ENCODE data around the gene EYA3.

The EYA3 gene

DNA sequence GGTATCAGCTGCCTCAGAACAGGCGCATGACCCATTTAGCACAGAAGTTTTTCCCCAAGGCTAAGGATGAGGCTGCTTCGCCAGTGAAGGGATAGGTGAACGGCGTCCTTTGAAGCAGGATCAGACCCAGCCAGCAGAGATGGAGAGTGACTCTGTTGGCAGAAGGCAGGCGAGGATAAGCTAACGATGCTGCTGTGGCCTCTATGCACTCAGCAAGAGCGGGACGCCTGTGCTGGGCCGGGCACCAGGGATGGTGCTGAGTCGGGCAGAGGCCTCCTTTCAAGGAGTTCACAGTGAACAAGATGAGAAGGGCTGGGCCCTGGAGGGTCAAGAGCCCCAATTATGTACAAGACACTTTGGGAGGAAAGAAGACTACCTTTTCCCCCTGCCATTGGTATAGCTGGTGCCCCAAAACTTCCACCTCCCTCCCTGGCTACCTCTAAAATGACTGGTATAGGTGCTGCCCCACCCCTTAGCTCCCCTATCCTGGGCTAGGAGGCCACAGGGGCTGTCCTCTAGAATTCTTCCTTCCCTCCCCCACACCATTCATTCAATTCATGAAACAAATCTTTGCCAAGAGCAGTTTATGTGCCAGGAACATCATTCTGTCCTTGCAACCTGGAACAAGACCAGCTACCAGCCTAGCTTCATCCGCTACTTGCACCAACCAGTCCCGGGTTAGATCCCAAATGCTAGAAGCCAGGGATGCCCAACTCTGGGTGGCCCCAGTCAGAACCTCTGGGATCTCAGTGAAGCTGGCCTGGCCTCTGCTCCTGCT, 121.1 kb downstream of the EYA3 start:
- FAIRE-seq: no peak

- no peak for FAIRE-seq
Measured at GRCh38 chr1:27966402-27967105, 121.9 kb downstream of the EYA3 start.

DNA sequence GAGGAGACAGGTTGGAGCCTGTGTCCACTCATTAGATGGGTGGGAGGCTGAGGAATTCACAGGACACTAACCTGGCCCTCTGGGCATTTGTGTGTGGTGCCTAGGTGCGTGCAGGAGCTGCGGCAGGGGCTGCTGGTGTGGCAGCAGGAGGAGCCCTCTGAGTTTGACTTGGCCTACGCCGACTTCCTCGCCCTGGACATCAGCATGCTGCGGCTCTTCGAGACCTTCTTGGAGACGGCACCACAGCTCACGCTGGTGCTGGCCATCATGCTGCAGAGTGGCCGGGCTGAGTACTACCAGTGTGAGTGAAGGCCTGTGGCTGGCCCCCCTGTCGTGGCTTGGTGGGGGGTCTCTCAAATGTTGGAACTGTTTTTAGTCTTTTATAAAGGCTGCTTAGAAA, 125.0 kb downstream of the EYA3 start:
- FAIRE-seq: no peak

- no peak for FAIRE-seq
Measured at GRCh38 chr1:27961646-27962221, 126.7 kb downstream of the EYA3 start.

- FAIRE-seq: no peak
Measured at GRCh38 chr1:27960762-27961645, 127.4 kb downstream of the EYA3 start.

GRCh38 chr1:27959792-27960603, 128.4 kb downstream of the EYA3 start, which contains the start of gene XKR8:
Gene XKR8, plus strand, starts transcription at chr1:27959973. Its CDS starts 97 bp downstream, at chr1:27960070.
- FAIRE-seq: no peak

DNA sequence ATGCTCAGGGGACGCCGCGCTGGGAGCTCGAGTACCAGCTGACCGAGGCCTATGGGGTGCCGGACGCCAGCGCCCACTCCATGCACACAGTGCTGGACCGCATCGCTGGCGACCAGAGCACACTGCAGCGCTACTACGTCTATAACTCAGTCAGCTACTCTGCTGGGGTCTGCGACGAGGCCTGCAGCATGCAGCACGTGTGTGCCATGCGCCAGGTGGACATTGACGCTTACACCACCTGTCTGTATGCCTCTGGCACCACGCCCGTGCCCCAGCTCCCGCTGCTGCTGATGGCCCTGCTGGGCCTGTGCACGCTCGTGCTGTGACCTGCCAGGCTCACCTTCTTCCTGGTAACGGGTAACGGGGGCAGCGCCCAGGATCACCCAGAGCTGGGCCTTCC, 129.9 kb downstream of the EYA3 start:
- no peak for FAIRE-seq

DNA sequence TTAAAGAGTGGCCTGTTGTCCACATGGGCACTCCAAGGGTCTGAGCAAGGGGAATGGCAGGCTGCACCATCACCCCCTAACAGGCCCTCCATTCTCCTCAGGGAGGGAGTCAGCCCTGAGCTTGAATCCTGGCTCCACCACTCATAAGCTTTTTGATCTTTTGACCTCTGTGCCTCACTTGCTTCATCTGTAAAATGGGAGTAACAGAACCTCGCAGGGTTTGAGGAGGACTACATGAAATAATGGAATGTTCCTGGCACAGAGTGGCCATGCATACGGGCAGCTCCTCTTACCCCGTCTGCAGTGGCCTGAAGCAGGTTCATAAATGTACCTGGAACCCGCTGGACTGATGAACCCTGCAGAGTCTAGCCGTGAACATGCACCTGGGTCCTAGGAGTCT, 130.8 kb downstream of the EYA3 start:
- no peak for FAIRE-seq

DNA sequence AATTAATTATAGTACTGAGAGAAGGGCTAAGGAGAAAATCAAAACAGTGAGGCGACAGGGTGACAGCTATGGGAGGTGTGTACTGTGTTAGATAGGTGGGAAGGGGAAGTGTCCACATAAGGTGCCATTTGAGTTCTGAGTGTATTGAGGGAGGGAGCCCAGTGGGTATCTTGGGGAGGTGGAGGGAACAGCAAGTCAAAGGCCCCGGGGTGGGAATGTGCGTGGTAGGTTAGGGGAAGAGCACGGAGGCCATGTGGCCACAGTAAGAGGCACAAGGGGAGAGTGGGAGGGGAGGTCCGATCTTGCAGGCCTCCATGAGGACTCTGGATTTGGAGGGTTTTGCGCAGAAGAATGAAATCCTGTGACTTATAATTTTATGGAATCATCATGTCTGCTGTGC, 131.6 kb downstream of the EYA3 start:
- no peak for FAIRE-seq

DNA sequence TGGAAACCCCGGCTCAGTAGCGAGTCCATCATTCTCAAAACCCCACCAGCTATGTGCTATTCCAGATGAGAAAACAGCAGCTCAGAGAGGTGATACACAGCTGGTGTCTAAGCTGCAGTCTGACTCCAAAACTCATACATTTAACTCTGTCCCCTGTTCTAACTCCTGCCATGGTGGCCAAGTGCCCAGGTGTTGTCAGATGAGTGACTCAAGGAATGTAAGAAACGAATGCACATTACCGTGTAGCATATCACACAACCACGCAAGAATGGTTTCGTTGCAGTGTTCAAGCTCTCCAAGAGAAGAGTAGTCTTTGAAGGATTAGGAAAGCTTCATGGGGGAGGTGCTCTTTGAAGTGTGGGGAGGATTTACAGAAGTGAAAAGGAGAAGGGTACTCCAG, 133.3 kb downstream of the EYA3 start:
- FAIRE-seq: no peak

DNA sequence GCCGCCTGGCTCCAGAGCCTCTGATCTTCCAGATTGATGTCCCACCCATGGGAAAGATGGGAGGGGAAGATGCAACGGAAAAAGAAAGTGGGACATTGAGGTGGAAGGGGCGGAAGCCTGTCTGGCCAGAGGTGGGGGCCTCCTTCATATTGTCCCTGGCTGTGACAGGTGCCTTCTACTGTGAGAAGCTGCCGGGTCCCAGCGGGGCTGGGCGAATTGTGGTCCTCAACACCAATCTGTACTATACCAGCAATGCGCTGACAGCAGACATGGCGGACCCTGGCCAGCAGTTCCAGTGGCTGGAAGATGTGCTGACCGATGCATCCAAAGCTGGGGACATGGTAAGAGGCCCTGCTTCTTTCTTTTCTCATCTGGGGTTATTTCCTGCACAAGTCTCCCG, 134.2 kb downstream of the EYA3 start:
- FAIRE-seq: no peak

DNA sequence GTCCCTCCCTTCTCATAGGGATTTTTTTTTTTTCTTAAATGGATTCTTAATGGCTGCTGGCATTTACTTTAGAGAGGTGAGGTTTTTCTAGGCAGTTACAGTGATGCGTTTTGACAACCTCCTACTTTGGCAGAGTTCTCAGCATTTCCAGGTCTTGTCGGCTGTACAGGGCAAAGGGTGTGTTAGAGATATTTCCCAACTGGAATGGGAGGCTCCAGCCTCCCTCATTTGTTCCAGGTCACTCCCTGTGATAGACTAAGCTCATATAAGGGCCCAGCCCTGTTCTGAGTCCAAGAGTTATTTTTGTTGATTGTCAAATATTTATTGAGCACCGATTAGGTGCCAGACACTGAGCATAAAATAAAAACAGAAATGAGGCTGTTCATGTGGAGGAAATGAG, 136.3 kb downstream of the EYA3 start:
- no peak for FAIRE-seq

DNA sequence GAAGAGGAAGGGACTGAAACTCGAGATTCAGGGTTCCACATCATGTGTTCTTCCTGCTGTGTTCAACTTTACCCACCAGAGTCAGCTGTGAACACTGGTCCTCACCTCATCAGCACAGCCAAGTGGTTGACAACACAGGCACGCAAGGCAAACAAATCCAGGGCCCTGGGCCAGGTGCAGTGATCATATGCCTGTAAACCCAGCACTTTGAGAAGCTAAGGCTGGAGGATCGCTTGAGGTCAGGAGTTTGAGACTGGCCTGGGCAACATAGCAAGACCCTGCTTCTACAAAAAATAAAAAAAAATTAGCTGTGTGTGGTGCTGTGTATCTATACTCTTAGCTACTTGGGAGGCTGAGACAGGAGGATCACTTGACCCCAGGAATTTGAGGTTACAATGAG, 137.0 kb downstream of the EYA3 start:
- no peak for FAIRE-seq

DNA sequence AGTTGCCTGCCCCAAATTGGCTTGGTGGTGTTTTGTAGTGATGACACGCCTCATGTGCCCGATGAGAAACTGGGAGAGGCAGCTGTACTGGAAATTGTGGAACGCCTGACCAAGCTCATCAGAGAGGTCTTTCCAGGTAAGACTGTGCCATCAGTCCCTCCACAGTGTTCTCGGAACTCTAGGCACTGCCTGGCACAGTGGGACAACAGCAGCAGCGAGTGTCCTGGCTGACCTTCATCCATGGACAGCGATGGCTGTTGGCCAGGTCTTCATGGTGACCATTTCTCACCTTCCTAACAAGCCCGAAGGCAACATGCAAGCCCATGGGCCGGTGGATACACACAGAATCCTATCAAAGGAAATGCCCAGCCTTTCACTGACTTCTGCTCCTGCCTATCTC, 139.4 kb downstream of the EYA3 start:
- no peak for FAIRE-seq

DNA sequence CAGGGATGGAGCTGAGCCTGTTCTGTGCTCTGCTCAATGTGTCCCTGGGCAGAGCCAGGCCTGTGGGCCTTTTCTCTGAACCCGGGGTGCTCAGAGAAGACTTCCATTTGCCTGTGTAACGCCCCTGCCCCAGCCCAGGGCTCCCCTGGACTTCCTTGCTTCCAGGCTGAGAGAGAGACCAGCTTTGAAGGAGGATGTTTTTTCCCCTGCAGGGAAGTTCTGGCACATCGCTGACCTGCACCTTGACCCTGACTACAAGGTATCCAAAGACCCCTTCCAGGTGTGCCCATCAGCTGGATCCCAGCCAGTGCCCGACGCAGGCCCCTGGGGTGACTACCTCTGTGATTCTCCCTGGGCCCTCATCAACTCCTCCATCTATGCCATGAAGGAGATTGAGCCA, 143.4 kb downstream of the EYA3 start:
- FAIRE-seq: no peak

DNA sequence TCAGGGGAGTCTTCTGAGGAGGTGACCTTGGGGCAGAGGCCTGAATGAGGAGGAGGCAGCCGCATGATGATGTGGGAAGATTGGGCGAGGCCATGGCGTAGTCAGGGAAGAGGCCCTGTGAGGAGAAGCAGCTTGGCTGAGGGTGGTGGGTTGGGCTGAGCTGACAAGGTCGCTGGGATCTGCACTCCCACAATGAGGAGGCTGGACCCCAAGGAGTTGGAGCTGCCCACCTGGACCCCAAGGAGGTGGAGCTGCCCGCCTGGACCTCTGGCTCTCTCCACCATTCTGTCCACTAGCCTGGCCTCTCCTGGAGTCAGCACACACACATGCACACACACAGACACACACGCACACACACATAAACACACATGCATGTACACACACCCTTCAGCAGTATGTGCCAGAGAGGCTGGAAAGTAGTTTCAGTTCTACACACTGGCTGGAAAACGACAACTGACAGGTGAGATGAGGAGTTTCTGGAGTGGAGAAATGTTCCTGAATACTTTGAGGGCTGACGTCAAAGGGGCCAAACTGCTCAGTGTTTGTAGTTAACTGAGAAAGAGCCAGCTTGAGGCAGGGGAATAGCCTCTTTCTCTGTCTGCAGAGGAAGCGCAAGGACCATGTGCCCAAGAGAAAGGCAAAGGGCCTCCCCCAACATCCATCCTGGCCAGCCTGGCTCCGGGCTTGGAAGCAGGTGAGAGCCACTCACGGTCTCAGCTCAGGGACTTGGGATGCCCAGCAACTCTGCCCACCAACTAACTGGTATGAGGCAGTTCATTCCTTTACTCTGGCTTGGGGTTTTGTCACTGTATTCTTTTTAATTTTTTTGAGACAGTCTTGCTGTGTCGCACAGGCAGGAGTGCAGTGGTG, 146.5 kb downstream of the EYA3 start:
- FAIRE-seq: no peak

DNA sequence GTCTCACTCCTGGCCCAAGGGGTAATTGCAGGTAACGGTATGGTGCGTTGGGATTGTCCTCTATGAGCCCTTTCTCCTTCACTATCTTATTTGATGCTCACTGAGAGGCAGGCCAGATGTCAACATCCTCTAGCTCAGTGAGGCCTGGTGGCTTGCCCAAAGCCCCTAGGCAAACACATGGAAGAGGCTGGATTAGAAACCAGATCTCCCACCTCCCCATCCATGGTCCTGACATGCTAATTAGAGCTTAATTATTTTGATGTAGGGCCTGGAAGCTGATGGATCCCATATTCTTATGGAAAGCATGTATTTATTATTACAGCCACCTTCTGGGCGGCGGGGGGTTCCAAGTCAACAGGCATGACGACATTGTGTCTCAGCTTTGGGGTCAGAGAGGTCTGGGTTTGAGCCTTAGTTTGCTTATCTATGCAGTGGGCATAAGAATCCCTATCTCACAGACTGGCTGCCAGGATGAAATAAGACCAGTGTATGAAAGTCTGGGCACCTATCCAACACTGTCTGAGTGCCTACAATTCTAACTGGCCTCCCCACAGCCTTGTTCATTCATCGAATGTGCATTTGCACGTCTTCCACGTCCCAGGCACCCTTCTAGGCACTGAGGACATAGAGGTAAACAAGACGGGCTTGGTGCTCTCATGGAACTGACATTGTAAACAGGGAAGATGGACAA, 147.4 kb downstream of the EYA3 start:
- FAIRE-seq: no peak

DNA sequence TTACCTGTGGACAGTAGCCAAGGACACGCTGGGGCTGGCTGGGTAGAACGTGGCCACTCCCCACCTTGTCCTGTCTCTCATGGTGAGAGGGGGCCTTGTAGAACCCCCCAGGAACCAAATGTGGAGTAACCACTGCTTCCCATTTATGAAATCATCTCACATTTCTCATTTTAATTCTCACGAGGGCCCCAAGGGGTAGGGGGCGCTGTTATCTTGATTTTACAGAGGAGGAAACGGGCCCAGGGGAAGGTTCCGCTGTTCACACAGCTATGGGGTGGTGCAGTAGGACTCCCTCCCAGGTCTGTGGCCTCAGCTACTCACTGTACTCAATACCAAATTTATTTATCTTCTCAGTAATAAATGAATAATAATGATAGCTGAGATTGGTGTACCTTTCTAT, 148.1 kb downstream of the EYA3 start:
- no peak for FAIRE-seq

DNA sequence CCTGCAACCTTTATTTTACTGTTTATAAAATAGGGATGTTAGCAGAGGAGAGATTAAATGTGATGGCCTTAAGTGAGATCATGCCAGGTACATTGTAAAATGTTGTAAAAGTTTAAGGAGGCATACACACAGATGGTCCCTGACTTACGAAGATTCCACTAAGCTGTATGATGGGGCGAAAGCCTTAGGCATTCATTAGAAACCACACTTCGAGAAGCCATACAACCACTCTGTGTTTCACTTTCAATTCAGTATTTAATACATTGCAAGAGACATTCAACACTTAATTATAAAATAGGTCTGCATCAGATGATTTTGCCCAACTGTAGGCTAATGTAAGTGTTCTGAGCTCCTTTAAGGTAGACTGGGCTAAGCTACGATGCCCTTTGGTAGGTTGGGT, 149.9 kb downstream of the EYA3 start:
- FAIRE-seq: no peak

DNA sequence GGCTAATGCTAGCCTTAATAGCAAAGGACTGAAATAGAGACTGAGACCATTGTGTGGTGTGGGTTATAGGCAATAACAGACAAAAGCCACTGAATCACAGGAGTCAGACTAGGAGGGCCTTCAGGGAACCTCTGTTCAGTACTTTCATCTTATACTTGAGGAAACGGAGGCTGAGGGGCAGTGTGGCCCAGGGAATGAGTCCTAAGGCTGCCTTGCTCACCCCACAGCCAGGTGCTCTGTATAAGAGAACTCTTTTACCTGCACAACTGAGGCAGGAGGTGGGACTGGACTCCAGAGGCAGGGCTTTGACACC, 150.9 kb downstream of the EYA3 start:
- FAIRE-seq: no peak

DNA sequence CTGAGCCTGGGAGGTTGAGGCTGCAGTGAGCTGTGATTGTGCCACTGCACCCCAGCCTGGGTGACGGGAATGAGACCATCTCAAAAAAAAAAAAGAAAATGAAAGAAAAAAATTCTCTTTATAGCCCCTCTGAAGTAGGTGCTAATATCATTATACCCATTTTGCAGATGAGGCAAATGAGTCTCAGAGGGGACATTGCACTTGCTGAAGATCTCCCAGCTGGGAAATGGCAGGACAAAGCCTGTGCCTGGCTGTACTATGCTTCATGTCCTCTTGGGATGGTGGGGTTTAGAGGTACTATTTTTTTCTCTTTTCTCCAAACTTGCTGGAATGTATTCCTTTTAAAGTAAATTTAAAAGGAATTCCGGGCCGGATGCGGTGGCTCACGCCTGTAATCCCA, 152.0 kb downstream of the EYA3 start:
- no peak for FAIRE-seq

Measured in islet of Langerhans (tissue), 1 donor.